GM23338 (cell line): Measurements from ENCODE around the gene COG6.

Source experiments
- EZH2 ChIP-seq: fragments of 200-600 bp; sonication (generic); IDR thresholded peaks from one replicate; pipeline ENCODE4 v1.8.0; 2017; ENCODE audit warnings: antibody characterized with exemption, mild to moderate bottlenecking, low read depth; ENCODE audit not compliant: unreplicated experiment
- EZH2phosphoT487 ChIP-seq: fragments of 200-600 bp; sonication (generic); IDR thresholded peaks from one replicate; pipeline ENCODE4 v1.8.1; 2018; ENCODE audit warnings: antibody characterized with exemption; ENCODE audit not compliant: unreplicated experiment
- JUNB ChIP-seq: IDR thresholded peaks from one replicate; pipeline ENCODE4 v1.6.1; 2016; ENCODE audit warnings: antibody characterized with exemption; ENCODE audit not compliant: unreplicated experiment
- TF ChIP-seq, protein P1 (sequence below), 2 experiments: fragments of 200-600 bp in 1 of 2; sonication (generic) in 1 of 2; conservative IDR thresholded peaks; 2 replicates each; pipeline versions ENCODE4 v1.5.1 to v1.6.1; 2016 to 2017; ENCODE audit warnings: antibody characterized with exemption in 2 of 2, low read depth in 2 of 2, mild to moderate bottlenecking in 2 of 2, moderate library complexity in 1 of 2
- TF ChIP-seq, protein P2 (sequence below): fragments of 250-450 bp; sonication (Bioruptor Pico); IDR thresholded peaks from 2 replicates; pipeline ENCODE4 v1.5.0; 2020; ENCODE audit warnings: mild to moderate bottlenecking, moderate library complexity

DNA sequence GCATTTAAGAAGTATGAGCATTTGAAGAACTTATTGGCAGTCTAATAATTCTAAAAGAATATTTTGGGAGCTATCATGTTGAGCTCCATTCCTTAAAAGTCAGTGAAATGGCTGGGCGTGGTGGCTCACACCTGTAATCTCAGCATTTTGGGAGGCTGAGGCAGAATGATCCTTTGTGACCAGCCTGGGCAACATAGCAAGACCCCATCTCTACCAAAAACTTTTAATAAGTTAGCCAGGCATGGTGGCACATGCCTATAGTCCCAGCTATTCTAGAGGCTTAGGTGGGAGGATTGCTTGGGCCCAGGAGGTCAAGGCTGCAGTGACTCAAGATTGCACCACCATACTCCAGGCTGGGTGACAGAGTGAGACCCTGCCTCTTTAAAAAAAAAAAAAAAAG, 8.0 kb downstream of the COG6 start:
- TF ChIP-seq, protein P1, sequence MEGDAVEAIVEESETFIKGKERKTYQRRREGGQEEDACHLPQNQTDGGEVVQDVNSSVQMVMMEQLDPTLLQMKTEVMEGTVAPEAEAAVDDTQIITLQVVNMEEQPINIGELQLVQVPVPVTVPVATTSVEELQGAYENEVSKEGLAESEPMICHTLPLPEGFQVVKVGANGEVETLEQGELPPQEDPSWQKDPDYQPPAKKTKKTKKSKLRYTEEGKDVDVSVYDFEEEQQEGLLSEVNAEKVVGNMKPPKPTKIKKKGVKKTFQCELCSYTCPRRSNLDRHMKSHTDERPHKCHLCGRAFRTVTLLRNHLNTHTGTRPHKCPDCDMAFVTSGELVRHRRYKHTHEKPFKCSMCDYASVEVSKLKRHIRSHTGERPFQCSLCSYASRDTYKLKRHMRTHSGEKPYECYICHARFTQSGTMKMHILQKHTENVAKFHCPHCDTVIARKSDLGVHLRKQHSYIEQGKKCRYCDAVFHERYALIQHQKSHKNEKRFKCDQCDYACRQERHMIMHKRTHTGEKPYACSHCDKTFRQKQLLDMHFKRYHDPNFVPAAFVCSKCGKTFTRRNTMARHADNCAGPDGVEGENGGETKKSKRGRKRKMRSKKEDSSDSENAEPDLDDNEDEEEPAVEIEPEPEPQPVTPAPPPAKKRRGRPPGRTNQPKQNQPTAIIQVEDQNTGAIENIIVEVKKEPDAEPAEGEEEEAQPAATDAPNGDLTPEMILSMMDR (conservative IDR thresholded peaks at IDR 0.05; ENCODE audit: low read depth in 2 of 2), result no peak
- TF ChIP-seq EZH2 (no peak), JUNB (no peak), EZH2phosphoT487 (no peak)
- TF ChIP-seq, protein P2, sequence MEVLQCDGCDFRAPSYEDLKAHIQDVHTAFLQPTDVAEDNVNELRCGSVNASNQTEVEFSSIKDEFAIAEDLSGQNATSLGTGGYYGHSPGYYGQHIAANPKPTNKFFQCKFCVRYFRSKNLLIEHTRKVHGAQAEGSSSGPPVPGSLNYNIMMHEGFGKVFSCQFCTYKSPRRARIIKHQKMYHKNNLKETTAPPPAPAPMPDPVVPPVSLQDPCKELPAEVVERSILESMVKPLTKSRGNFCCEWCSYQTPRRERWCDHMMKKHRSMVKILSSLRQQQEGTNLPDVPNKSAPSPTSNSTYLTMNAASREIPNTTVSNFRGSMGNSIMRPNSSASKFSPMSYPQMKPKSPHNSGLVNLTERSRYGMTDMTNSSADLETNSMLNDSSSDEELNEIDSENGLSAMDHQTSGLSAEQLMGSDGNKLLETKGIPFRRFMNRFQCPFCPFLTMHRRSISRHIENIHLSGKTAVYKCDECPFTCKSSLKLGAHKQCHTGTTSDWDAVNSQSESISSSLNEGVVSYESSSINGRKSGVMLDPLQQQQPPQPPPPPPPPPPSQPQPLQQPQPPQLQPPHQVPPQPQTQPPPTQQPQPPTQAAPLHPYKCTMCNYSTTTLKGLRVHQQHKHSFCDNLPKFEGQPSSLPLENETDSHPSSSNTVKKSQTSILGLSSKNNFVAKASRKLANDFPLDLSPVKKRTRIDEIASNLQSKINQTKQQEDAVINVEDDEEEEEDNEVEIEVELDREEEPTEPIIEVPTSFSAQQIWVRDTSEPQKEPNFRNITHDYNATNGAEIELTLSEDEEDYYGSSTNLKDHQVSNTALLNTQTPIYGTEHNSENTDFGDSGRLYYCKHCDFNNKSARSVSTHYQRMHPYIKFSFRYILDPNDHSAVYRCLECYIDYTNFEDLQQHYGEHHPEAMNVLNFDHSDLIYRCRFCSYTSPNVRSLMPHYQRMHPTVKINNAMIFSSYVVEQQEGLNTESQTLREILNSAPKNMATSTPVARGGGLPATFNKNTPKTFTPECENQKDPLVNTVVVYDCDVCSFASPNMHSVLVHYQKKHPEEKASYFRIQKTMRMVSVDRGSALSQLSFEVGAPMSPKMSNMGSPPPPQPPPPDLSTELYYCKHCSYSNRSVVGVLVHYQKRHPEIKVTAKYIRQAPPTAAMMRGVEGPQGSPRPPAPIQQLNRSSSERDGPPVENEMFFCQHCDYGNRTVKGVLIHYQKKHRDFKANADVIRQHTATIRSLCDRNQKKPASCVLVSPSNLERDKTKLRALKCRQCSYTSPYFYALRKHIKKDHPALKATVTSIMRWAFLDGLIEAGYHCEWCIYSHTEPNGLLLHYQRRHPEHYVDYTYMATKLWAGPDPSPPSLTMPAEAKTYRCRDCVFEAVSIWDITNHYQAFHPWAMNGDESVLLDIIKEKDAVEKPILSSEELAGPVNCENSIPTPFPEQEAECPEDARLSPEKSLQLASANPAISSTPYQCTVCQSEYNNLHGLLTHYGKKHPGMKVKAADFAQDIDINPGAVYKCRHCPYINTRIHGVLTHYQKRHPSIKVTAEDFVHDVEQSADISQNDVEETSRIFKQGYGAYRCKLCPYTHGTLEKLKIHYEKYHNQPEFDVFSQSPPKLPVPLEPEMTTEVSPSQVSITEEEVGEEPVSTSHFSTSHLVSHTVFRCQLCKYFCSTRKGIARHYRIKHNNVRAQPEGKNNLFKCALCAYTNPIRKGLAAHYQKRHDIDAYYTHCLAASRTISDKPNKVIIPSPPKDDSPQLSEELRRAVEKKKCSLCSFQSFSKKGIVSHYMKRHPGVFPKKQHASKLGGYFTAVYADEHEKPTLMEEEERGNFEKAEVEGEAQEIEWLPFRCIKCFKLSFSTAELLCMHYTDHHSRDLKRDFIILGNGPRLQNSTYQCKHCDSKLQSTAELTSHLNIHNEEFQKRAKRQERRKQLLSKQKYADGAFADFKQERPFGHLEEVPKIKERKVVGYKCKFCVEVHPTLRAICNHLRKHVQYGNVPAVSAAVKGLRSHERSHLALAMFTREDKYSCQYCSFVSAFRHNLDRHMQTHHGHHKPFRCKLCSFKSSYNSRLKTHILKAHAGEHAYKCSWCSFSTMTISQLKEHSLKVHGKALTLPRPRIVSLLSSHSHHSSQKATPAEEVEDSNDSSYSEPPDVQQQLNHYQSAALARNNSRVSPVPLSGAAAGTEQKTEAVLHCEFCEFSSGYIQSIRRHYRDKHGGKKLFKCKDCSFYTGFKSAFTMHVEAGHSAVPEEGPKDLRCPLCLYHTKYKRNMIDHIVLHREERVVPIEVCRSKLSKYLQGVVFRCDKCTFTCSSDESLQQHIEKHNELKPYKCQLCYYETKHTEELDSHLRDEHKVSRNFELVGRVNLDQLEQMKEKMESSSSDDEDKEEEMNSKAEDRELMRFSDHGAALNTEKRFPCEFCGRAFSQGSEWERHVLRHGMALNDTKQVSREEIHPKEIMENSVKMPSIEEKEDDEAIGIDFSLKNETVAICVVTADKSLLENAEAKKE, result no peak
